Activated CD4-positive, alpha-beta T cell treated with anti-CD3 and anti-CD28 coated beads, Interleukin-2, Interleukin-6, amounts not matched to agents 100 ng/mL and 50 ng/mL, durations not matched to agents 16 hours and 8 hours (primary cell): Measurements from ENCODE around the gene BBC3.

Experiments used
- DNase-seq: peaks from one replicate; pipeline ENCODE4 v3.0.0-alpha.2; 2020

BBC3 gene

GRCh38 chr19:47230054-47230920 is 712 bp downstream of the BBC3 start:
- peak; percentile 83 for DNase-seq

DNA sequence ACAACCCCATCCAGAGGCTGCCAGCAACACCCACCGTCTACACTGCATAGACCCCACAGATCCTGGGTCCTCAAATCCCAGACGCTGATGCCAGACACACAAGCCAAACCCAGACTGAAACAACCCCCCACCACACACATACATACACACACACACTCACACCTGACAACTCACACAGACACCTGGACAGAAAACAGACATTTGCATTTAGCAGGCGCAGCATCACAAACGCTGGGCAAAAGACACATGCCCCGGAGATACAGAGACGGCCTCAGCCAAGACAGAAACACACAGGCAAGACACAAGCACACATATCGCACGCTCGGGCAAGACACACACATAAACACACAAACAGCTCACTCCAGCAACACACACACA is 1.3 kb downstream of the BBC3 start:
- peak; percentile 18 for DNase-seq

DNA sequence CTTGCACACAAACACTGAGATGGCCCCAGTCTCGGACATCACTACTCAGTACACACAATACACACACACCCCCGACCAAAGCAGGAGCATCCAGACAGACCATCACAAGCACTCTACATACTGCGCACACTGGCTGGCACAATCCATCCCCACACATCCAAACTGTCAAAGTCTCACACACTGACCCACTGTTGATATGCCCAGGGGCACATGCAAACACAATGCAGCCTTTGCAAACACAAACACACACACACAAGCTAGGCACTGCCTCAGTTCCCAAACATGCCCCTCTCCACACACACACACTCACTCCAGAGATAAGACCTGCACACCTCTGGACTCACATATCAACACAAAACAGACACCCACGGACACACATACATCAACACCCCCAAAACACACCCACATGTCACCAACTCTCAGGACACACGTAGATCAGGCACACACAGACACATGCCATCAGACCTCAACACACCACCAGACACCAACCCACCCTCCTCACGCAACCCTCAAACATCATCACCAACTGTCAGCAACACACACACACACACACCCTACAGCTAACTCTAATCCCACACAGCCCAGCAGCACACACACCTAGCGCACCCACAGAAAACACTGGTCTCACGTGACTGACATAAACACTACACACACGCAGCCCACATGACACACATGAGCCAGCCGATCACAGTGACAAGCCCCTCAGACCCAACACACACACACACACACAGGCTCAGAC is 1.9 kb downstream of the BBC3 start:
- DNase-seq, result peak; percentile 13

GRCh38 chr19:47228168-47228936 is 2.6 kb downstream of the BBC3 start:
- DNase-seq, result peak; percentile 38

GRCh38 chr19:47227352-47228167 is 3.4 kb downstream of the BBC3 start:
- peak; percentile 73 for DNase-seq

DNA sequence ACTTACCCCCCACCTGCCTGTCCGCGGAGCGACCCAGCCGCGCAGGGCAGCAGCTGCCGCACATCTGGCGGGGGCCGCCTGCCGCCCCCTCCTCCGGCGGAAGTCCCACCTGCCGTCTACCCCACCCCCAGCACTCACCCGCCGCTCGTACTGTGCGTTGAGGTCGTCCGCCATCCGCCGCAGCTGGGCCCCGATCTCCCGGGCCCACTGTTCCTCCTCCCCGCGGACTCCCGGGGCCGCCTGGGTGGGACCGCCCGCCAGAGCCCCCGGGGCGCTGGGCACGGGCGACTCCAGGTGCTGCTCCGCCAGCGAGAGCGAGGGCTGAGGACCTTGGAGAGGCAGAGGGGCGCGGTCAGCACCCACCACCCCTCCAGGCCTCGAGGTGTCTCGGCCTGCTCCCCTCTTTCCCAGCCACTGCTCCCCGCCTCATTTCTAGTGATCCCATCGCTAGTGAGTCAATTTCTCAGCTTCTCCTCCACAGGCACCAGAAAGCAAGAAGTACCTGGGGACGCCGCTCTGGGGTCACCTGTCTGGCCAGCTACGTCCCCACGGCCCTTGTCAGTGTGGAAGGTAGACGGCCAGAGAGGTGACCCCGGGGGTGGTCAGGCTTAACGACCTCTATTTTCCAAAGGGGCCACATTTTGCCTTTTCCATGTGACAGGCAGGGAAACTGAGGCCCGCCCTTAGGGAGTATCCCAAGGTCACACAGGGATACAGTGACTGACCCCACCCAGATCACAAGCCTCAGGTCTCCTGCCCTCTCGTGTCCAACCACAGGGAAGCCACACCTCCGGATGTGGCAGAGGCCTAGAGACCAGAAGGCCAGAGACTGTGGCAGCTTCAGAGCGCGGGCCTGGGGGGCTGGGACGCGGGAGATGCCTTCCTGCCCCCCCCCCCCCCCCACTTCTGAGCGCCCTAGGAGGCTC is 4.3 kb downstream of the BBC3 start:
- DNase-seq, result peak; percentile 83

DNA sequence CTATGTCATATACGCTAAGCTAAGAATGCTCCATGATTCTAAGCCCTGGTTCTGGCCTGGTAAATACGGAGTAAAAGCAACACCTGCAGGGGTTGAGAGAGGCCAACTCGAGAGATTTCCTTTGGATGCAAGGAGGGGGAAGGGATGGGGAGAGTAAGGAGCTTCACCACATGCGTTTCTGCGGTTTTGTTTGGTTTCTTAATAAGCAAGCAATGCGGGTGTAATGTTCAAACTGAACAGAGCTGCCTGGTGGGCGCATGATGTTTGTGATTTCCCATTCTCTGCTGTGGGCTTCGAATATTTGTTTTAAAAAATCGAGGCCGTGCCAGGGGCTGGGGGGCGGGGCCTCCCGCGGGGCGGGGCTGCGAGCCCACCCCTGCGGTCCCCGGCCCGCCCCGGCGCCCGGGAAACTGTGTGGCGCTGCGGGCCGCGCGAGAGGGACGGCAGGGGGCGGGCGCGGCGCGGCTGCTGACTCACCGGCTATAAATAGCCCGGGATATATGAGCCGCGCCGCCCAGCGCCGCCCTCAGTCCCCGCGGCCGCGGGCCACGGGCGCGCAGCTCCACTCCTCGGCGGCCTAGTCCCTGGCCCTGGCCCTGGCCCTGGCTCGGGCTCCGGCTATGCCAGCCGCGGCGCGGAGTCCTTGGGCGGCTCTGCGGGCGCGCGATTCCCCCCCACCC is 5.1 kb downstream of the BBC3 start:
- peak; percentile 89 for DNase-seq

DNA sequence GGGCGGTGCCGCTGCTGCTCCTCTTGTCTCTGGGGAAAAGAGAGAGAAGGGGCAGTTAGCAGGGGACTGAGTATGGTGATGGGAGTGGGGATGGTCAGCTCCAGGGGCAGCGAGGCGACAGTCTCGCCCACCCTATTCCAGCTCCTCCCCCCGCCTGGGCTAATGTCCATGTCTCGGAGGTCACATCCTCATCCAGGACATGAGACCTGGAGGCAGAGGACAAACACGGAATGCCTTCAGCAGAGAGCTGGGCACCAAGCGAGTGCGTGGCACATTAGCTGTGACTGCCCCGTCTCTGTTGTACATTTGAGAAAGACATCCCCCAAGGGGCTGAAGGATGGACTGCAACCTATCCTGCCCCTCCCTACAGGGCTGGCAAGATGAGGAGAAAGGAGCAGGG is 9.1 kb downstream of the BBC3 start:
- no peak for DNase-seq

GRCh38 chr19:47221080-47221841 is 9.7 kb downstream of the BBC3 start:
- DNase-seq, result no peak

DNA sequence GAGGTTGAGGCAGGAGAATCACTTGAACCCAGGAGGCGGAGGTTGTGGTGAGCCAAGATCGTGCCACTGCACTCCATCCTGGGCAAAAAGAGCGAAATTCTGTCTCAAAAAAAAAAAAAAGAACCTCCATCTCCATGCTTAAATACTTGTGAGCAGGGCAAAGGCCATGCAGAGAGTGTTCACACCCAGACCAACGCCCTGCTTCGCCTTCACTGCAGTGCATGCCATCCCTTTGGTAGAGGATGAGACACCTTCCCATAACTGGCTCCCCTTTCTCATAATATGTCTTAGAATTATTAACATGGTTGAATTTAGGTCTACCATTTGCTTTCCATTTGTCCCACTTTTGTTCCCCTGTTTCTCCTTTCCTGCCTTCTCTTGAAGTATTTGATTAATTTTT is 15.4 kb downstream of the BBC3 start:
- no peak for DNase-seq

DNA sequence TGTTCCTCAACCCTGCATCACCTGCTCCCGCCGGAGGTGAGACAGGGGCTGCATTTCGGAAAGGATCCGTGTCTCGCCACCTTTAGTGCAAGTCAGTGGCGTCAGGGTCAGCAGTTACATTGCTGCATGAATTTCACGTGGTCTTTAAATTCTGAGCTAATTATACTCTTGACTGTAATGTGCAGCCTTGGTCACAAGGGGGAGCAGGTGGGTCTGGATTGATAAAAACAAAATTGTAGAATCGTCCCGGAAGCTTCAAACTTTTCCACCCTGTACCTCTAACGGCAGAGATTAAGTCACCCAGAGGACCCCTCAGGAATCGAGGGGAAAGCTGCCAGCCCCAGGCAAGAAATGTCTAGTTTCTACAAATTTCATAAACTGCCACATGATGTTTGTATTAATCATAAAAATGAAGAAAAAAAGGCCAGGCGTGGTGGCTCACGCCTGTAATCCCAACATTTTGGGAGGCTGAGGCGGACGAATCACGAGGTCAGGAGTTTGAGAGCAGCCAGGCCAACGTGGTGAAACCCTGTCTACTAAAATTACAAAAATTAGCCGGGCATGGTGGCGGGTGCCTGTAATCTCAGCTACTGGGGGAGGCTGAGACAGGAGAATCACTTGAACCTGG is 20.2 kb downstream of the BBC3 start:
- DNase-seq, result peak; percentile 87

- DNase-seq, result no peak
Observed at GRCh38 chr19:47210180-47210490, 20.9 kb downstream of the BBC3 start.

GRCh38 chr19:47209319-47210179 is 21.4 kb downstream of the BBC3 start:
- DNase-seq, result no peak

GRCh38 chr19:47203254-47203653 is 27.7 kb downstream of the BBC3 start:
- no peak for DNase-seq

- no peak for DNase-seq
Observed at GRCh38 chr19:47200530-47200929, 30.5 kb downstream of the BBC3 start.

DNA sequence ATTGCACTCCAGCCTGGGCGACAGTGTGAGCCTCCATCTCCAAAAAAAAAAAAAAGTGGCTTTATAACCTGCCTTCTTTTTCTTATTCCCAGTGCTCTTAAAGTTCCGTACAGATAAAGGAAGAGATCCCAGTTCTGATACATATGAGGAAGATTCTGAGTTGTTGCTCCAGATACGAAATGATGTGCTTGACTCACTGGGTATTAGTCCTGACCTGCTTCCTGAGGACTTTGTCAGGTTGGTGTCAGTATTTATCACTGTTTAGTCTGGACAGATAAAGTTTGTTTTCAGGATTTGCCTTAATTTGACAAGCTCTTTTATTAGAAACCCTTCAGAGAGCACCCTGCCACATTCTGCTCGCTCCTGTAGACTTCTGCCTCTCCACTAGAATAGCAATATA is 33.9 kb downstream of the BBC3 start:
- DNase-seq, result no peak

- DNase-seq, result no peak
Observed at GRCh38 chr19:47195434-47195833, 35.6 kb downstream of the BBC3 start.

GRCh38 chr19:47190167-47190727 is 40.8 kb downstream of the BBC3 start:
- DNase-seq, result peak; percentile 73
